CD4-positive, alpha-beta T cell treated with Interleukin-6 at 100 ng/mL for 8 hours (primary cell): Measurements from ENCODE around the gene SDK1.

Experiments used
- DNase-seq: peaks from one replicate; pipeline ENCODE4 v3.0.0-alpha.2; 2020; ENCODE audit warnings: mixed read lengths, low spot score

Gene SDK1

DNA sequence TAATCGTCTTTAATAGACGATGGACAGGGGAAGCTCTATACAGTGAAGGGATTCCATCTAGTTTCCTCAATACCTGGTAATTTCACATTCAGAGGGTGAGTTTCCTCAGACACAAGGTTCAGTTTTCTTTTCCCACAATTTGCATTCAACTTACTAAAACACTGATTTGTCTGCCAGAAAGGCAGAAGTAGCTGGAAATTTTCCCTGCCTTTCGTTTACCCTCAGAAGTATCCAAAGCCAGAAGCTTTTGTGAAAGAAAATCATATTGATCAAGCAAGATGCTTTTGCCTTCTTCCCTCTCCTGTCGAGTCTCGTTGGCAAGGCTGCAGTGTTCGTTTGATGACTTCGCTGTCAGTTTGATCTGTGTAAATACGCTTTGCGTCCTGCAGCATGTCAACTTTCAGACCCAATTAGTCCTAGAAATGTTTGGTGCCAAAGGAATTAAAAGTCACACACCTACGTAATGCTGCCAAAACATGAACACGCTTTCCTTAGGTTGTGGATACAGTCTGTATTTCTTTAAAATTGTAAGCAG is 749.1 kb downstream of the SDK1 start:
- no peak for DNase-seq

DNA sequence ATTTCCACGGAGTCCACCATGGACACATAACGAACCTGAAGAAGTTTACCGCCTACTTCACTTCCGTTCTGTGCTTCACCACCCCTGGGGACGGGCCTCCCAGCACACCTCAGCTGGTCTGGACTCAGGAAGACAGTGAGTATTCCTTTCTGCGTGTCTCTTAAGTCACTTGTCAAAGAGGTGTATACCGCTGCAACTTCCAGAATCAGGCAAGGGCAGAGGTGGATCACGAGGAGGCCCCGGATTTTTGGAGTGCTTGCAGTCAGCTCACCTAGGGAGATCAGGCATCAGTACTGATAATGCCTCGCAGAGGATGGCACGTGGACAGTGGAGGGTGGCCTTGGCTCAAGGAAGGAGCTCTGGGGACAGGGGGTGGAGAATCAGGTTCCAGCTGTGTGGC is 750.6 kb downstream of the SDK1 start:
- no peak for DNase-seq

- no peak for DNase-seq
Measured at GRCh38 chr7:4052130-4052529, 751.1 kb downstream of the SDK1 start.

GRCh38 chr7:4054158-4054557 is 753.1 kb downstream of the SDK1 start:
- DNase-seq = no peak

DNA sequence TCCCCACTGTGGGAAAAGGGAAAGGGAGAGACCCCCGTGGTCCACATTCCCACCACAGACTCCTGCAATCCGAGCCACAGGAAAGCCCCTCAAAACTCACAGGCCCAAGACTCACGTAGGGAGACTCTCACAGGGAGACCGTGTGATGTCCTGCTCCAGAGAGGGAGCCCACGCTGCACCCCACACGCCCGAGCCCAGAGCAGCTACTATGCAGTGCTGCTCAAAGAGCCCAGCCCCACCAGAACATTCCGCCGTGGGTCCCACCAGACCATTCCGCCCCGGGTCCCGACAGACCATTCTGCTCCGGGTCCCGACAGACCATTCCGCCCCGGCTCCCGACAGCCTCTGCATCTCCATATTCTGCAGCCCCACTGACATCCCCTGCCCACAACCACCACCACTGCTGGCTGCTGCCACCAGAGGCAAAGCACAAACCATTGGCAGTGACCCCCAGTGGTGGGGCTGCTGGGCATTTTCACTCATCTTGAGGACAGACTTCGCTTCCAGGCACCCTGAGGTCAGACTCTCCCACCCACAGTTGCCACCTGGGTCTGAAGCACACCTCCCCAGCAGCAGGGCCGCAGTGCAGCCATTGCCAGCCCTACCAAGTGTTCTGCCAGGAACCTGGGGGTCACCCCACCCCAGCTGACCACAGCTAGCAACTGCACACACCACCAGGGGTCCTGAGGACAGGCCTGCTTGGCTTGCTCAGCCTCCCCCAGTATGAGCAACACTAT is 755.7 kb downstream of the SDK1 start:
- DNase-seq = no peak

DNA sequence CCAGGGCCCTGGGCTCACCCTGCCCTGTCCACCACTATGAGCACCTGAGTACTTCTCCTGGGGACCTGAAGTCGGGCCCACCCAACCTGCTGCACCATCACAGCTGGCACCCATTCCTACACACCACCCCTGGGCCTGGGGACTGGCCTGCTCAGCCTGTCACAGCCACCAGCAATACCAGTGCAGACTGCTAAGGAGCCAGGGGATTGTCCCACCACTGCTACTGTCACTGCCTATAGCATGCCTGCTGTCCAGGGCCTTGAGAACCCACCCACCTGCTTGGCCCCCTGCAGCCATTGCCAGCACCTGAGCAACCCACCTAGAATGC is 756.2 kb downstream of the SDK1 start:
- DNase-seq = no peak

DNA sequence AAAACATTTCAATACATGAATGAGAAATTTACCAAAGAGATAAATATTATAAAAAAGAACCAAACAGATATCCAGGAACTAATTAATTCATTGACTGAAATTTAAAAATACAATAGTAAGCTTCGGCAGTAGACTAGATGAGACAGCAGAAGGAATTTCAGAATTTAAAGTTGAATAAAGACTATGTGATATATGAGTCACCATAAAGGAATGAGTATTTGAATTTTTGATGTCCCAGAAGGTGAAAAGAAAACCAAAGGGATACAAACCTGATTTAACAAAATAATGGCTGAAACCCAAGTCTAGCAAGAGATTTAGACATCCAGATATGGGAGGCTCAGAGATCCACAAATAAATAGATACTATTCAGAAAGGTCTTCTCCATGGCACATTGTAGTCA is 757.1 kb downstream of the SDK1 start:
- DNase-seq = no peak

DNA sequence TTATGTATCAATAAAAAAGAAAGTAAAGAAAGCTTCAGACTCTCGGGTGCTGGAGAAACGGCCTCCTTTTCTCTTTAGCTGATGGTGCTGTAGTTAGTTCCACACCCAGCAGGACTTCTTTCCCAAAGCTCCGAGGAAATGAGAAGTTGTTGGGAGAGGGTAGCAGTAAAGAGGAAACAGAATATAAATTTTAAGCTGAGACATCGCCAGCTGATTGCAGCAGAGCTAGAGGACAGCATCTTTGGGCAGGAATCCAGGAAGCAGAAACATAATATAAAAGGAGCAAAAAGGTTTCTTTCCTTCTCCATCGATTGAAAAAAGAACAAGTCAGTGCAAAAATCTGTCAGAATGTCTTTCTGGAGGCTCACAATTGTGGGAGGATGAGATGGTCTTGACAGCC is 764.1 kb downstream of the SDK1 start:
- DNase-seq = no peak

DNA sequence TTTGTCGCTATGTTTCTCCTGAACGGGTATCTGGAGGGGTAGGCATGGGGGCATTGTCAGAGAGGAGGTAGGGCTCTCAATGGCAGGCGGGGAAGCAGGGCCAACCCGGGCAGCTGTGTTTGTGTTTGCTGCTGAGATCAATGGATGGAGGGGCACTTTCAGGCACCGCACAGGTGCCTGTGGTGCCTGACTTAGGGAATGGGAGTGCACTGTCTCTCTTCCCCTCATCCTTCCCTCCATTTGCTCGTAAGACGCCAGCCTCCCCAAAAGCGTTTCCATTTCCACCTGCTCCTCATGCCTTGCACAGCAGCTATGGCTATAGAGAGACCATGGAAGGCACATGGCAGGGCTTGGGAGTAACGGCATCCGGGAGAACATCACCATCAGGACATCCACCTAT is 765.2 kb downstream of the SDK1 start:
- DNase-seq = no peak

DNA sequence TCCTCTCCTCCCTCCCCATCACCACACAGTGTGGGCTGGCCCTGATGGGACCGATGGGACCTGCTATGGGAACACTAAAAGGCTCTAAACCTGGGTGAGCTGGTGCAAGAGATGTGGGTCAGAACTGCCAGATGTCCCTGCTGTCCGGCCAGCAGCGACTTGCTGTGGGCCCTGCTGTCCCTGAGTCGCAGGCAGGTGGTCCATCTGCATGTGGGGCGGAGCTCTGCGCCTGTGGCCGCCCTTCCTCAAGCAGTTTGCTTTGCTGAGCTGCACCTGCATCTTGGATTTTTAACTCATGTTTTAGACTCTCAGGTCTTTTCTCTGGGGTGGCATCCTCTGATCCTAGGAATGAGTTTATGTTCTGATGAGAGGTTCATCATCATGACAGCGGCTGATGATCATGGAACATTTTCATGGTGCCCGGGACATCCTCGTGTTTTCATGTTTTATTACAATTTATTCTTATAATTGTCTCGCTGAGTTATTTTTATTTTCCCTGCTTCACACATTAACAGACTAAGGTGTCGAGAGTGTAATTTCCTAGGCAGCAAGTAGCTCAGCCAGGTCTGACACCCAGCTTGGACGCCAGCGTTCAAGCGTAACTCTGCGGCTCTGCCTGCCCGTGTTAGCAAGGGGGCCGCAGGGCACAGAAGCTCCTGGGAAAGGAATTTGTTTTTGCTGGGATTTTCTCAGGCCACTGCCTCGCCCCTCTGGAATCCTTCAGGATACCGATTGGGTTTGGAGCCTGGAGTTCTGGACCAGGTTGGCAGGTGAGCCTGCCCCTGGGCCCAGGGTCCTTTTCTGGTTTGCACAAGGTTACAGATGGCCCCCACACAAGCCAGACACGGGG is 765.8 kb downstream of the SDK1 start:
- no peak for DNase-seq

- no peak for DNase-seq
Measured at GRCh38 chr7:4067476-4067760, 766.4 kb downstream of the SDK1 start.

GRCh38 chr7:4067874-4068273 is 766.8 kb downstream of the SDK1 start:
- DNase-seq = no peak

GRCh38 chr7:4068286-4068685 is 767.2 kb downstream of the SDK1 start:
- no peak for DNase-seq

DNA sequence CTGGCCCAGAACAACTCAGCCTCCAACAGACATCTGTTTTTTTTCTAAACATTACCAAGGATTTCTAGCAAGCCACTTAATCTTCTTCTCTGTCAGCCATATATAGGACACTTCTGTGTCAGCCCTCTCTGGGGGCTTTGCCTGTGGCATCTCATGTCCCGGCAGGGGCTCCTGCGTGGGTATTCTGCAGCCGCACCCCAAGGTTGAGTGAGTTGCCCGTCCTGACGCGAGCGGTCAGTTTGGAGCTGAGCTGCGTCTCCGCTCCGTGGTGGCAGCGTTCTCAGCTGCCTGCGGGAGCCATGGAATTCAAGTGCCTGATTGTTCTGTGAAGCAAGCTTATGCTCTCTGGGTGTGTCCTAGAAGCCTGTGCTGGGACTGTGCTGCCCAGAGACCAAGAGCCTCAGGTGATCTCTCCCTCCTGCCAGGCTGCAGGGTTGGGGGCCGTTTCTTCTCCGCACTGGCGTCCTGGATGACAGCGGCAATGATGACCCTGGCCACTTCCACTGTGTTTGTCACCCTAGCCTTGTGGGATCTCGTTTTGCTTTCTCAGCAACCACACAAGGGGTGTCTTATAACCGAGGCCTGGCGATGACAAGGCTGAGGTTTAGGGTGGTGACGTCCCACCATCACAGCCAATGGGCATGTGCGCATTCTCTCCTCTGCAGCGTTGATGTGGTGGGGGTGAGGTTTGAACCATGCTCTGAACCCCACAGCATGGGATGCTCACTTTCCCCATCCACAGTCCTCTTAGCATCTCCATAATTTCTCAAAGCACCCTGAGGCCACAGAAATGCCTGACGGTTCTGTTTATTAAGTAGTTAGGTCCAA is 768.4 kb downstream of the SDK1 start:
- no peak for DNase-seq

DNA sequence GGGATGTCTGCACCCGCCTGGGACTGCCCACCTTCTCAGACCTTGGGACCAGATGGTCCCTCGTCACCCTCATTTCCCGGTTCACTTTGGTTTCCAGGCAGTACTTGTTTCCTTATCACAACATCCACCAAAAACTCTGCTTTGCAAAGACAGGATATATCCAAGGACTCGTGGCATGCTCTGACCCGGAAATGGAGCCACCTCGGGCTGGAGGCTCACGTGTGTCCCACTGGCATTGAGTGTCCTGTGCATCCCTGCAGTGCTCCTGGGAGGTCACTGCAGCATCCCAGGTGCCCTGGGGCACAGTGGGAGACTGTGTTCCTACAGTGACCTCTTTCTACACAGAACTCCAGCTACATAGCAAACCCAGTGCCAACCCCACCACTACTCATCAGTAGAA is 769.2 kb downstream of the SDK1 start:
- no peak for DNase-seq

DNA sequence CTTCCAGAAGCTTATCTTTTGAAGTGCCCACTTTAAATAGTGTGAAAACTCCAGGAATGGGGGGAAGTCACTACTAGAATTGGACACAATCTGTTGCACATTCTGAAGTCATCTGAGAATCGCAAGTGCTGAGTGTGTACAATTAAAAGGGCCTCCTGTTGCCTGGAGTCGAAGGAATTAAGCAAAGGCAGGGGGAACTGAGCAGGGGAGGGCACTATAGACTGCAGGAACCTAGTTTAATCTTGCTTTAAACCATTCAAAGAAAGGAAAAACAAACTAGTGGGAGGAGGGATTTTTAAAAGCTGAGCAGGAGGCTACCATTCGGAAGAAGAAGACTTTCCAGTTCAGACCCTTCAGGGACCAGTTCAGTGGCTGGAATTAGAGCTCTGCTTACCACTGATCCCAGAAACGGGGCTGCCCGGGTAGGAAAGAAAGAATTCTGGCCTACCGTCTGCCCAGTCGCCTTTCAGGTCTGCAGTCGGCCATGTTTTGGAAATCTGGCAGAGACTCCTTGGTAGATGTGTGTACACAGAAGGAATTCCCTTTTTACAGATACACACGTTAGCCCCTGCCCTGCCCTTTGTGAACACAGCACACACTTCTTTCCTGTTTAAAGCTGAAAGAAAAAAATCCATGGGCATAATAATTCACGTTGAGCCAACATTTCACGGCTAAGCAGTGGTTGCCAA is 770.5 kb downstream of the SDK1 start:
- DNase-seq = no peak

DNA sequence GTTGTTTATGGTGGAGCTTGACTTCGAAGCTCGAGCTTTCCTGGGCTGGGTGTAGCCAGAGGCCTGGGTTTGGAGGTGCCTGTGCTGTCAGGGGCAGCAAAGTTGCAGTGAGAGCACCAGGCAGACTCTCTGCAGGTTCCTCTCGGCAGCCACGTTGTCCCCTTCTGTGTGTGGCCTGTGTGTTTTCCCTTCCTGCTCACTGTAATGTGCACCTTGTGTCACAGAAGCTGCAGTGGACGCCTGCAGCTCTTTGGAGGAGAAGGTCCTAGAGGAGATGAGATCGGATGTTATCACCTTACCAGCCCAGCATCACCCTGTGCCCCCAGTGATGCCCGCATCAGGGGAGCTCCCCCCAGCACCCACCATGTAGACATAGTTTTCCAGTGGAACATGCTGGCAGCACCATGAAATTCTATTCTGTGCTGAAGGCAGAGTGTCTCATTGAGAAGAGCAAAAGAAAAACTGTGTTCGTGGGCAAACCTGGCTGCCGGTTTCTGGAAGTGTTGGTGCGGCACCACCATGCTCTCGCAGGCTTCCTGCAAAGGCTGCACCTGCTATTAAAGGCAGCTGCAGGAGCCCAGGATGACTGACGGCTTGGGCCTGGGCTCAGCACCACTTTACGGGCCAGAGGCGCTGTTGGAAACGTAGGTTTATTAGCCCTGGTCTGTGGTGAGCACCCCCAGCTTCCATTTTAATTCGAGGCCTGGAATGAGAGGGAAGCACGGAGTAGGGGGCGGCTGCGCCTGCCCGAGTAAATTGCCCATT is 771.3 kb downstream of the SDK1 start:
- DNase-seq = no peak

DNA sequence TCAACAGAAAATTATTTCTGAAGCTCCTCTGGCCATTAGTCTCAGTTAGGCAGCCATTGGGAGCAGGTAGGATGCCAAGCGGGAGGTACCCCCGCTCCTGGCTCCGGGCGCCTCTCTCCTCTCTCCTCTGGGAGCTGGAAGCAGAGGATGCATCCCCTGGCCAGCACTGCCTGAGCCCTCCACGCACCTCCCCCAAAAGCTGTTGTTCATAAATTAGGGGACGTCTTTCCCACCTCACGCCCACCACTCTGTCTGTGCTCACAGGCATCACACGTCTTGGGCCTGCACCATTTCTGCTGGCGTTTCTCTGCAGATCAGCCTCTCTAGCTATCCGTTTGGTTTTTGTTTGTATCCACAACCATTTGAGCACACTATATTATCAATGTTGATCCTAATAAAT is 772.0 kb downstream of the SDK1 start:
- DNase-seq = no peak

GRCh38 chr7:4073750-4074149 is 772.7 kb downstream of the SDK1 start:
- no peak for DNase-seq

DNA sequence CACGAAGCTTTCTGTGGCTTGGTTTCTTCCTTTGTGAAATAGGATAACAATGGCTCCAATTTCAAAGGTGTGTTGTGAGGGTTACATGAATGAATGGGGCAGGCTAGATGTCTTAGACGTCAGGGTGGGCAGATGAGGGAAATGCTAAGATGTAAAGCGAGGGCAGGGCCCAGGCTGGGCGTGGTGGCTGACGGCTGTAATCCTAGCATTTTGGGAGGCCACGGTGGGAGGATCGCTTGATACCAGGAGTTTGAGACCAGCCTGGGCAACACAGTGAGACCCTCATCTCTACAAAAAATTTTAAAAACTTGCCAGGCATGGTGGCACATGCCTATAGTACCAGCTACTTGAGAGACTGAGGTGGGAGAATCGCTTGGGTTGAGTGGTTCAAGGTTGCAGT is 773.4 kb downstream of the SDK1 start:
- DNase-seq = no peak

GRCh38 chr7:4074994-4075393 is 773.9 kb downstream of the SDK1 start:
- DNase-seq = no peak
